ENCODE results near the gene AMOTL1.
"Not testable (repeated sequence)": the region's sequence is repeated elsewhere in the genome, so short reads cannot be mapped to it uniquely, and the experiment has no call there.

AMOTL1 gene

DNA sequence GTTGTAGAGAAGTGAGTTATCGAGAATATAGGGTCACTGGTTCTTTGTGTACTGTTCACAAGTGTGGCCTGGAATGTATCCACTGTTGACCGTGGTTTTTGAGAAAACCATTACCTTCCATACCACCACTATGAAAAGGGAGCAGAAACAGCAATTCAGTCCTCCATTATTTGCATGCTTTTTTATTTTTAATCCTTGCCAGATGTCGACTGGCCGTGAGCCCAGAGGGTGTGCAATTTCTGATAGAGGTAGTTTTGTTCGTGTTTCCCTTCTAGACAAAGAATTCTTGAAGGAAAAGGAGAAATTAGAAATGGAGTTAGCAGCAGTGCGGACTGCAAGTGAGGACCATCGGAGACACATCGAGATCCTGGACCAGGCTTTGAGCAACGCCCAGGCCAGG lies 81.7 kb downstream of the AMOTL1 start:
- TF ChIP-seq CTCF (IDR thresholded peaks at IDR 0.05; ENCODE audit: extremely low read depth, insufficient read depth, missing control alignments) = no peak
- in situ Hi-C loops (cut with MboI; ENCODE audit: low pct_unique_long_range_greater_than_20kb, low sequenced_read_pairs, unreplicated experiment) = no loop called here
- no peak for DNase-seq (ENCODE audit: low spot score)

GRCh38 chr11:94851864-94852636 lies 83.9 kb downstream of the AMOTL1 start:
- in situ Hi-C loops (cut with MboI; ENCODE audit: low pct_unique_long_range_greater_than_20kb, low sequenced_read_pairs, unreplicated experiment) = no loop called here
- no peak for TF ChIP-seq CTCF (IDR thresholded peaks at IDR 0.05; ENCODE audit: extremely low read depth, insufficient read depth, missing control alignments)

DNA sequence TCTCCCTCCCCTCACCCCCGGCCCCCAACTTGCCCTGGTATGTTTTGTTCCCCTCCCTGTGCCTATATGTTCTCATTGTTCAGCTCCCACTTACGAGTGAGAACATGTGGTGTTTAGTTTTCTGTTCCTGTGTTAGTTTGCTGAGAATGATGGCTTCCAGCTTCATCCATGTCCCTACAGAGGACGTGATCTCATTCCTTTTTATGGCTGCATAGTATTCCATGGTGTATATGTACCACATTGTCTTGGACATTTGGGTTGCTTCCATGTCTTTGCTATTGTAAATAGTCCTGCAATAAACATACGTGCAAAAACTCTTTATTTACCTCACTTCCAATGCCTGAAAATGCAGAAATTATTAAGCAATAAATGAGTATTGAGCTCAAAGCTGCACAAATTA lies 85.1 kb downstream of the AMOTL1 start:
- in situ Hi-C loops (cut with MboI; ENCODE audit: low pct_unique_long_range_greater_than_20kb, low sequenced_read_pairs, unreplicated experiment); DNase-seq (ENCODE audit: low spot score): not testable (repeated sequence)

More at GRCh38 chr11:94851864-94852636, 83.9 kb downstream of the AMOTL1 start:
- no peak for DNase-seq (ENCODE audit: low spot score)

- TF ChIP-seq CTCF (IDR thresholded peaks at IDR 0.05; ENCODE audit: extremely low read depth, insufficient read depth, missing control alignments) = no peak
- no peak for DNase-seq (ENCODE audit: low spot score)
- in situ Hi-C loops (cut with MboI; ENCODE audit: low pct_unique_long_range_greater_than_20kb, low sequenced_read_pairs, unreplicated experiment) = no loop called here
These were observed 85.7 kb downstream of the AMOTL1 start for GRCh38 chr11:94853836-94854235.

DNA sequence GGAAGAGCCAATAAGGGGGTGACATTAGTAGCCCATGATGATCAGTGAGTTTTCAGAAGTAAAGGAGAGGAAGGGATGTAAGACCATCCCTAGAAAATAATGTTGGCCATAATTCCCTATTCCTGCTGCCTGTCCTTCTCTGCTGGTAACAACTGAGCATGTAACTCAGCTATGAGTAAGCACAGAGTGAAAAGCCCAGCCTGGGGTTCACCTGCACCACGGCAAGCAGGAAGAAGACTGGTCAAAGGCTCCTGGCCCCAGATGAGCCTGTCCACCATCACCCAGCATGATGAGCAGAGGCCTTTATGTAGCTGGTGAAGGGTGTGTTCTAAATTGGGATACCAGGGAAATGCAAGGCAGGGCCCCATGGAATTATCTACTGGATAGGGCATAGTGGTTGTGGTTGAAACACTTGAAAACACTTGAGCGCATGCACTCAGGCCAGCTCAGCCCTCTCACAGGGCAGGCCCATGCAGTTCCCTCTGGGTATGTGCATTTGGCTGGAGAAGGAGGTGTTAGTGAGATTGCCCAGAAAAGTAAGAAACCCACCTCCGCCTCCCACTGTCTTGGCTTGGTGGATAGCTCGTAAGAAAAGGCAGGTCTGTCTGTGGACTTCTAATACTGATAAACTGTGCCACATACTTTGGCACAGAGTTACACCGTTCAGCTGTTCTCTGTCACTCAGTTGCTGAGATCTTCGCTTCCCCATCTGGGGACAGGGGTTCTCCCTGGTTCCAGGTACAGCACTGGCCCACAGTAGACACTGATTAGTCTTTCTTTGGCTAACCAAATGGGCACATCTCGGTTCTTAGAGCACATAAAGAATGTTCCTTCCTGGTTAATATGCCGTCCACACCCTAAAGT lies 86.8 kb downstream of the AMOTL1 start:
- TF ChIP-seq CTCF (IDR thresholded peaks at IDR 0.05; ENCODE audit: extremely low read depth, insufficient read depth, missing control alignments) = no peak
- in situ Hi-C loops (cut with MboI; ENCODE audit: low pct_unique_long_range_greater_than_20kb, low sequenced_read_pairs, unreplicated experiment) = no loop called here

DNA sequence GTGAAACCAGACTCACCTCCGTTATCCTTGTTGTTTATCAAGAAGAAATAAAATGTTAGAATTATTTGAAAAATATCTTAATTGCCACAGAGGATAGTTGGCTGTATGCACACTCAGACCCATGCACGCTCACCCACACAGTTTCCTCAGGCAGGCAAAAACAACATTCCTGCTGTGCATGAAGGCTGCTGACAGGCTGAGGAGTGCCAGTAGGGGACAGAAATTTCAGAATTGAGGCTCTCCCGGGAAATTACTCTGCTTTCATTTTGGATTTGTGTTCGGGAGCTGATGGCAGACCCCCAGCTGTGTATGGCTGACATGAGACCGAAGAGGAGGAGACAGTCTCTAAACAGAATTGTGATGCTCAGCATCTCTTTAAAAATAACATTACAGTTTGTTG lies 87.5 kb downstream of the AMOTL1 start:
- in situ Hi-C loops (cut with MboI; ENCODE audit: low pct_unique_long_range_greater_than_20kb, low sequenced_read_pairs, unreplicated experiment) = no loop called here
- TF ChIP-seq CTCF (IDR thresholded peaks at IDR 0.05; ENCODE audit: extremely low read depth, insufficient read depth, missing control alignments) = no peak
- DNase-seq (ENCODE audit: low spot score) = no peak

More for the DNA sequence above, 86.8 kb downstream of the AMOTL1 start:
- no peak for DNase-seq (ENCODE audit: low spot score)

DNA sequence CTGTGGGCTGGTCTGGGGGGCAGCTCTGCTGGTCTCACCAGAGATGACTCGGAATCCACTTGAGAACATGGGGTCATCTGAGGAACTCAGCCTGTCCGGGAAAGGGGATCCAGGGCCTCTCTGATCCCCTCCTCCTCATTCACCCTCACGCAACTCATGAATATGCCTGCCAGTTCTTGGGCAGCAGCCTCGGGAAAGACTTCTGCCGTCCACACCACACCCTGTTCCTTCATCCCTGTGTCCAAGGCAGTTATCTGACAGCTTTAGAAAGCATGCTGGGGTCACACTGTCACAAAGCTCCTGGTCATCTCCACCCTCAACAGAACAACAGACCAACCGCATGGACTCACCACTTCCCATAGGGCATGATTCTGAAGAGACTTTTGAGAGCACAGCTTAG lies 88.3 kb downstream of the AMOTL1 start:
- in situ Hi-C loops (cut with MboI; ENCODE audit: low pct_unique_long_range_greater_than_20kb, low sequenced_read_pairs, unreplicated experiment) = no loop called here
- no peak for DNase-seq (ENCODE audit: low spot score)
- TF ChIP-seq CTCF (IDR thresholded peaks at IDR 0.05; ENCODE audit: extremely low read depth, insufficient read depth, missing control alignments) = no peak
